HepG2 (cell line): ENCODE data around the gene ELF2. TPM values are rescaled to one million over a fixed set of nuclear protein-coding genes. Genes with fewer than 3 reads are reported as not detected.
A peak's percentile ranks its signal among the peaks of the same experiment; 100 is the strongest.

Experiments used
- CC2D1A ChIP-seq: sonication (generic); formaldehyde crosslinking; IDR thresholded peaks from 2 replicates; pipeline ENCODE4 v1.8.1; 2023; ENCODE audit warnings: mild to moderate bottlenecking, missing genetic modification reagents
- DBP ChIP-seq: sonication (generic); formaldehyde crosslinking; IDR thresholded peaks from 2 replicates; pipeline ENCODE4 v1.4.0; 2020; ENCODE audit warnings: missing genetic modification reagents; ENCODE audit errors: not compliant biosample characterization
- ETV6 ChIP-seq: sonication (generic); formaldehyde crosslinking; conservative IDR thresholded peaks from 2 replicates; pipeline ENCODE4 v1.4.0; 2020; ENCODE audit warnings: missing genetic modification reagents
- GABPA ChIP-seq, 2 experiments: IDR thresholded peaks; 2 replicates each; pipeline ENCODE4 v1.6.1; 2011 to 2016; ENCODE audit warnings: low read depth in 2 of 2, low read length in 1 of 2, missing biosample characterization in 1 of 2, missing genetic modification characterization in 1 of 2
- ISL2 ChIP-seq: sonication (generic); formaldehyde crosslinking; IDR thresholded peaks from 2 replicates; pipeline ENCODE4 v1.5.0; 2020; ENCODE audit warnings: missing genetic modification reagents
- MYPOP ChIP-seq: sonication (generic); formaldehyde crosslinking; IDR thresholded peaks from 2 replicates; pipeline ENCODE4 v1.8.1; 2023; ENCODE audit warnings: mild to moderate bottlenecking, moderate library complexity, missing genetic modification reagents
- MZF1 ChIP-seq: sonication (generic); formaldehyde crosslinking; IDR thresholded peaks from 2 replicates; pipeline ENCODE4 v1.8.1; 2023; ENCODE audit warnings: mild to moderate bottlenecking, missing genetic modification reagents, borderline replicate concordance
- PHF8 ChIP-seq: sonication (generic); formaldehyde crosslinking; IDR thresholded peaks from 2 replicates; pipeline ENCODE4 v1.5.0; 2020; ENCODE audit warnings: missing genetic modification reagents
- PRMT3 ChIP-seq: sonication (generic); formaldehyde crosslinking; IDR thresholded peaks from 2 replicates; pipeline ENCODE4 v1.8.1; 2022; ENCODE audit warnings: low read depth, mild to moderate bottlenecking, moderate library complexity, missing genetic modification reagents, borderline replicate concordance
- PTBP1 ChIP-seq: fragments of 200-400 bp; formaldehyde crosslinking; IDR thresholded peaks from 2 replicates; pipeline ENCODE4 v1.6.1; 2018; ENCODE audit warnings: low read length, low read depth; ENCODE audit not compliant: poor library complexity, severe bottlenecking
- REXO4 ChIP-seq: sonication (generic); formaldehyde crosslinking; IDR thresholded peaks from 2 replicates; pipeline ENCODE4 v1.8.0; 2022; ENCODE audit warnings: missing genetic modification reagents, mild to moderate bottlenecking, borderline replicate concordance
- SRSF1 ChIP-seq: fragments of 200-400 bp; formaldehyde crosslinking; optimal IDR thresholded peaks from 2 replicates; pipeline ENCODE3; 2017; ENCODE audit warnings: mild to moderate bottlenecking, low read depth, low read length, moderate library complexity
- TBX2 ChIP-seq: sonication (generic); formaldehyde crosslinking; IDR thresholded peaks from 2 replicates; pipeline ENCODE4 v1.5.0; 2020; ENCODE audit warnings: missing genetic modification reagents, mild to moderate bottlenecking, borderline replicate concordance
- THRA ChIP-seq: sonication (generic); formaldehyde crosslinking; IDR thresholded peaks from 2 replicates; pipeline ENCODE4 v1.4.0; 2020; ENCODE audit warnings: missing genetic modification reagents, borderline replicate concordance
- ZBTB1 ChIP-seq: sonication (generic); formaldehyde crosslinking; IDR thresholded peaks from 2 replicates; pipeline ENCODE4 v1.4.0; 2020; ENCODE audit warnings: missing genetic modification reagents, borderline replicate concordance
- ZBTB3 ChIP-seq: sonication (generic); formaldehyde crosslinking; IDR thresholded peaks from 2 replicates; pipeline ENCODE4 v1.4.0; 2020; ENCODE audit warnings: low read depth, mild to moderate bottlenecking, moderate library complexity, missing genetic modification reagents, borderline replicate concordance
- ZNF501 ChIP-seq: sonication (generic); formaldehyde crosslinking; IDR thresholded peaks from 2 replicates; pipeline ENCODE4 v1.5.1; 2020; ENCODE audit warnings: mild to moderate bottlenecking, moderate library complexity, missing genetic modification reagents
- ZNF619 ChIP-seq: sonication (generic); formaldehyde crosslinking; IDR thresholded peaks from 2 replicates; pipeline ENCODE4 v1.4.0; 2020; ENCODE audit warnings: mild to moderate bottlenecking, missing genetic modification reagents
- ZNF713 ChIP-seq: sonication (generic); formaldehyde crosslinking; IDR thresholded peaks from 2 replicates; pipeline ENCODE4 v1.4.0; 2020; ENCODE audit warnings: mild to moderate bottlenecking, missing genetic modification reagents
- ZNF766 ChIP-seq: sonication (generic); formaldehyde crosslinking; IDR thresholded peaks from 2 replicates; pipeline ENCODE4 v1.5.0; 2020; ENCODE audit warnings: missing genetic modification reagents, borderline replicate concordance
- polyA plus RNA-seq, 8 experiments: library from polyadenylated mRNA; depleted of rRNA in 3 of 8; stranded (reverse) in 7 of 8; unstranded in 1 of 8; fragments of >200 nt; fragmentation: Illumina TruSeq in 4 of 8; extraction: Trizol in 4 of 8; gene quantifications; 2 replicates each; pipeline versions ENCODE4 v1.2.1 to v1.2.3, GENCODE V29; 2011 to 2016; ENCODE audit warnings: low read depth in 4 of 8, missing spikeins in 1 of 8, mixed read lengths in 1 of 8; ENCODE audit not compliant: insufficient read depth in 1 of 8
- total RNA-seq, 5 experiments: library from RNA; depleted of rRNA; stranded (reverse); fragments of >200 nt; fragmentation: Illumina TruSeq; extraction: Trizol; gene quantifications; 2 replicates each; pipeline ENCODE4 v1.2.3, GENCODE V29; 2016; ENCODE audit warnings: low read depth in 1 of 5

Gene ELF2
- total and polyA plus RNA-seq, 2 of the 13 experiments (the other 11 are each of a cell fraction or from before 2014, with no cell fraction given): 28.6 to 35.4 TPM

GRCh38 chr4:139083956-139084803, 92.8 kb downstream of the ELF2 start (continued):
- TF ChIP-seq ZNF766 (no peak; the same call in 1 of the 2 replicates), GABPA (IDR thresholded peaks at IDR 0.05; ENCODE audit: low read depth, low read length) (peak; percentile 70), GABPA (CRISPR knock-in tag; IDR thresholded peaks at IDR 0.05; ENCODE audit: low read depth) (peak; percentile 80), MZF1 (CRISPR knock-in tag) (no peak), ZNF501 (CRISPR knock-in tag) (peak; percentile 54; the same call in 1 of the 2 replicates), MYPOP (0 out of 2 replicates have a peak, but pooled peaks have one; percentile 45), ZNF713 (CRISPR knock-in tag) (no peak), PTBP1 (peak; percentile 17), PRMT3 (peak; percentile 62; the same call in 1 of the 2 replicates), CC2D1A (CRISPR knock-in tag) (no peak; the same call in 1 of the 2 replicates), ETV6 (CRISPR knock-in tag) (peak; percentile 85; the same call in 1 of the 2 replicates), ZBTB1 (CRISPR knock-in tag) (no peak), DBP (CRISPR knock-in tag) (no peak), ZBTB3 (CRISPR knock-in tag) (no peak), ISL2 (CRISPR knock-in tag) (0 out of 2 replicates have a peak, but pooled peaks have one; percentile 5), REXO4 (CRISPR knock-in tag) (no peak), PHF8 (CRISPR knock-in tag) (peak; percentile 71), SRSF1 (no peak), THRA (CRISPR knock-in tag) (peak; percentile 7; the same call in 1 of the 2 replicates), TBX2 (peak; percentile 50; the same call in 1 of the 2 replicates), ZNF619 (no peak)
